ENCODE data around the gene MSN. TPM values are rescaled to one million over a fixed set of nuclear protein-coding genes. Genes with fewer than 3 reads are reported as not detected.

The MSN gene
- total RNA-seq, 4 donors from 2014 or later = 39.1 to 69.6 (median 59.6) TPM

DNA sequence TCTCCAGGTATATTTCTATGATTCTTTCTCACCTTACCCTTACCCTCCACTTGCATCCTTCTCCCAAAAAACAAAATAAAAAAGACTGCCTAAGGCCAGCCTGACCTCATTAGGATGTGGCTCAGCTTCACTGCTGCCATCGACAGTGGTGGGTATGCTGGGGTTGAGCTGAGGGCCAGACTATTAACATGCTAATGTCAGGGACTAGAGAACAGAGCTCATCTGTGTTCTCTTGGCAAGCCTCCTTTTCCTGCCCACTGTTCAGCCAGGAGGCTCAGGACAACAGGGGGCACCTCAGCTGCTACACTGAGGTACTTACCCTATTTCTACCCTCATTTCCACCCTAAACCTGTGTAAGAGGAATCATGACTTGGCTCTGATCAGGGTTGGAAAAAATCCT lies 59.3 kb downstream of the MSN start:
- intact Hi-C loops (cut with DNase I; ENCODE audit: low total_unique reads) = no loop called here

DNA sequence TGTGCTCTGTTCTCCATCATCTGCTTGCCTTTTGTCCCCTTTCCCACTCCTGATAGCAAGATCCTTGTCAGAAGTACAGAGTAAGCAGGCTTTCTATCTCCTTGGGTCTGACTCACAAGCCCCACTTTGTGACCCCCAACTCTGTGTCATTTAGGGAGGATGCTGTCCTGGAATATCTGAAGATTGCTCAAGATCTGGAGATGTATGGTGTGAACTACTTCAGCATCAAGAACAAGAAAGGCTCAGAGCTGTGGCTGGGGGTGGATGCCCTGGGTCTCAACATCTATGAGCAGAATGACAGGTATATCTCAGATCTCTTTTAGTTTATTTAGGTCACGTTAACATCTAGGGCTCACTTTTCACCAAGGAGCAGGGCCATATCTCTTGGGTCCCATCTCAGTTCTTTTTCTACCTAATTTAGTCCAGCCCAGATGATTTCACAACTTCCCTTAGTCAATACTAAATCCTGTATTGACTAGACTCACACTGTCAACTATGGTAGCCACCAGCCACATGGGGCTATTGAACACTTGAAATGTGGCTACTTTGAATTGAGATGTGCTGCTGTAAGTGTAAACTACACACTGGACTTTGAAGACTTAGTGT lies 64.3 kb downstream of the MSN start:
- Histone ChIP-seq H3K4me1 (no peaks in the 10 kb centered on the region), H3K27me3 (no peaks in the 10 kb centered on the region), H3K36me3 (peaks cover 5 to 75% of the 10 kb centered on the region in 2 donors), H3K27ac (no peak overlapping the region), H3K4me3 (no peak overlapping the region), H3K9me3 (no peaks in the 10 kb centered on the region)
- TF ChIP-seq POLR2A (IDR thresholded peaks at IDR 0.05) = no peak
- TF ChIP-seq, protein P1, sequence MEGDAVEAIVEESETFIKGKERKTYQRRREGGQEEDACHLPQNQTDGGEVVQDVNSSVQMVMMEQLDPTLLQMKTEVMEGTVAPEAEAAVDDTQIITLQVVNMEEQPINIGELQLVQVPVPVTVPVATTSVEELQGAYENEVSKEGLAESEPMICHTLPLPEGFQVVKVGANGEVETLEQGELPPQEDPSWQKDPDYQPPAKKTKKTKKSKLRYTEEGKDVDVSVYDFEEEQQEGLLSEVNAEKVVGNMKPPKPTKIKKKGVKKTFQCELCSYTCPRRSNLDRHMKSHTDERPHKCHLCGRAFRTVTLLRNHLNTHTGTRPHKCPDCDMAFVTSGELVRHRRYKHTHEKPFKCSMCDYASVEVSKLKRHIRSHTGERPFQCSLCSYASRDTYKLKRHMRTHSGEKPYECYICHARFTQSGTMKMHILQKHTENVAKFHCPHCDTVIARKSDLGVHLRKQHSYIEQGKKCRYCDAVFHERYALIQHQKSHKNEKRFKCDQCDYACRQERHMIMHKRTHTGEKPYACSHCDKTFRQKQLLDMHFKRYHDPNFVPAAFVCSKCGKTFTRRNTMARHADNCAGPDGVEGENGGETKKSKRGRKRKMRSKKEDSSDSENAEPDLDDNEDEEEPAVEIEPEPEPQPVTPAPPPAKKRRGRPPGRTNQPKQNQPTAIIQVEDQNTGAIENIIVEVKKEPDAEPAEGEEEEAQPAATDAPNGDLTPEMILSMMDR (IDR thresholded peaks at IDR 0.05 in 4 of 5, conservative IDR thresholded peaks at IDR 0.05 in 1 of 5) = no peak
- DNase-seq = no peak
- no peak for ATAC-seq
- in situ Hi-C loops (cut with MboI; ENCODE audit: low sequenced_read_pairs in 4 of 4) = no loop called here
- intact Hi-C loops (cut with DNase I; ENCODE audit: low total_unique reads) = no loop called here

More for the DNA sequence above, 59.3 kb downstream of the MSN start:
- DNase-seq (no peak), ATAC-seq (no peak)
- peaks cover 0 to 5% of the 10 kb centered on the region in 2 donors for H3K4me1 ChIP-seq
- no peaks in the 10 kb centered on the region for H3K27me3 ChIP-seq
- H3K27ac ChIP-seq = no peak overlapping the region
- peaks cover under 1 to 25% of the 10 kb centered on the region in 2 donors for H3K36me3 ChIP-seq
- TF ChIP-seq, protein P1 (IDR thresholded peaks at IDR 0.05 in 4 of 5, conservative IDR thresholded peaks at IDR 0.05 in 1 of 5) = no peak
- no peak for TF ChIP-seq POLR2A (IDR thresholded peaks at IDR 0.05)
- in situ Hi-C loops (cut with MboI; ENCODE audit: low sequenced_read_pairs in 4 of 4) = no loop called here
- no peak overlapping the region for H3K4me3 ChIP-seq
- H3K9me3 ChIP-seq = no peaks in the 10 kb centered on the region

DNA sequence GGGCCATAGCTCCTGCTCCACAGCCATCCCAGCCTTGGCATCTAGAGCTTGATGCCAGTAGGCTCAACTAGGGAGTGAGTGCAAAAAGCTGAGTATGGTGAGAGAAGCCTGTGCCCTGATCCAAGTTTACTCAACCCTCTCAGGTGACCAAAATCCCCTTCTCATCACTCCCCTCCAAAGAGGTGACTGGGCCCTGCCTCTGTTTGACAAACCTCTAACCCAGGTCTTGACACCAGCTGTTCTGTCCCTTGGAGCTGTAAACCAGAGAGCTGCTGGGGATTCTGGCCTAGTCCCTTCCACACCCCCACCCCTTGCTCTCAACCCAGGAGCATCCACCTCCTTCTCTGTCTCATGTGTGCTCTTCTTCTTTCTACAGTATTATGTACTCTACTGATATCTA lies 73.5 kb downstream of the MSN start:
- H3K9me3 ChIP-seq = no peaks in the 10 kb centered on the region
- no peak overlapping the region for H3K27ac ChIP-seq
- H3K36me3 ChIP-seq = peaks cover 0 to 51% of the 10 kb centered on the region in 2 donors
- no peak for DNase-seq
- no peaks in the 10 kb centered on the region for H3K4me1 ChIP-seq
- H3K27me3 ChIP-seq = no peaks in the 10 kb centered on the region
- no peak for ATAC-seq
- in situ Hi-C loops (cut with MboI; ENCODE audit: low sequenced_read_pairs in 4 of 4) (no loop called here), intact Hi-C loops (cut with DNase I; ENCODE audit: low total_unique reads) (no loop called here)
- no peak overlapping the region for H3K4me3 ChIP-seq
- TF ChIP-seq POLR2A (IDR thresholded peaks at IDR 0.05) = no peak
- TF ChIP-seq, protein P1 (IDR thresholded peaks at IDR 0.05 in 4 of 5, conservative IDR thresholded peaks at IDR 0.05 in 1 of 5) = no peak

DNA sequence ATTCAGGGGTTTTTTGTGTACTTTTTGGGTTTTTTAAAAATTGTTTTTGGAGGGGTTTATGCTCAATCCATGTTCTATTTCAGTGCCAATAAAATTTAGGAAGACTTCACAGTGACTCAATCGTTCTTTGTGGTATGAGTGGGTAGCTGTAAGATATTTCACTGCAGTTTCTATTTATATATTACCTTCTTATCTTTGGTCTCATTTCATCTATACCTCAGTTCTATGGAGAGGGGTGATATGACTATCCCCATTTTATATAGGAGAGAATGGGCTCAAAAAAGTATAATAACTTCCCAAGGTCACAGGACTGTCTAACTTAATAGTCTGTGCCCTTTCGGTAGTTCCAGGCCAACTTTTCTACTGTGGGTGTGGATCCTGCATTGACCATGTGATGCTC lies 74.4 kb downstream of the MSN start:
- peaks cover 0 to 43% of the 10 kb centered on the region in 2 donors for H3K36me3 ChIP-seq
- in situ Hi-C loops (cut with MboI; ENCODE audit: low sequenced_read_pairs in 4 of 4) (no loop called here), intact Hi-C loops (cut with DNase I; ENCODE audit: low total_unique reads) (no loop called here)
- no peaks in the 10 kb centered on the region for H3K27me3 ChIP-seq
- no peak for DNase-seq
- no peak overlapping the region for H3K4me3 ChIP-seq
- no peak overlapping the region for H3K27ac ChIP-seq
- H3K4me1 ChIP-seq = no peaks in the 10 kb centered on the region
- TF ChIP-seq, protein P1 (IDR thresholded peaks at IDR 0.05 in 4 of 5, conservative IDR thresholded peaks at IDR 0.05 in 1 of 5) = no peak
- TF ChIP-seq POLR2A (IDR thresholded peaks at IDR 0.05) = no peak
- H3K9me3 ChIP-seq = no peaks in the 10 kb centered on the region
- ATAC-seq = no peak

DNA sequence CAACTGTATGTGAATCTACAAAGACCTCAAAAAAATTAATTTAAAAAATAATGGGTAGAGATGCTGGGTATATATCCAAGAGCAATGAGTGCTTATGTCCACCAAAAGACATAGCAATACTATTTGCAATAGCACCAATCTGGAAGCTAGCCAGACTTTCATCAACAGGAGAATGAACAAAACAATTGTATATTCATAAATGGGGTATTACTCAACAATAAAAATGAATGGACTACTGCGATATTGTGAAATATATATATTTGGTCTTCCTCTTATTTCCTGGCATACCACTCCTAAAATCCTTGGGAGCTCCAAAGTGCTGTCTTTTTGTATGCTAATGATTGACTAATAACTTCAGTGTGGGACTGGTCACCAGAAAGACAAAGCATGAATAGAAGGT lies 77.5 kb downstream of the MSN start:
- Histone ChIP-seq H3K4me1 (no peaks in the 10 kb centered on the region), H3K27ac (no peak overlapping the region), H3K36me3 (peaks cover 0 to 11% of the 10 kb centered on the region in 2 donors), H3K9me3 (no peaks in the 10 kb centered on the region), H3K4me3 (no peak overlapping the region), H3K27me3 (no peaks in the 10 kb centered on the region)
- intact Hi-C loops (cut with DNase I; ENCODE audit: low total_unique reads) = no loop called here
- no peak for DNase-seq
- no peak for ATAC-seq
- TF ChIP-seq POLR2A (IDR thresholded peaks at IDR 0.05) = no peak
- TF ChIP-seq, protein P1 (IDR thresholded peaks at IDR 0.05 in 4 of 5, conservative IDR thresholded peaks at IDR 0.05 in 1 of 5) = no peak
- in situ Hi-C loops (cut with MboI; ENCODE audit: low sequenced_read_pairs in 4 of 4) = no loop called here

Data from gastrocnemius medialis (tissue), 4 donors.